CD4-positive, alpha-beta T cell treated with Interleukin-21 for 1 hour (primary cell): Measurements from ENCODE around the gene GINS1.
"Not testable (repeated sequence)": the region's sequence is repeated elsewhere in the genome, so short reads cannot be mapped to it uniquely, and the experiment has no call there.

Source experiments
- DNase-seq: peaks from one replicate; pipeline ENCODE4 v3.0.0-alpha.2; 2020

GINS1 gene

GRCh38 chr20:25457886-25458680 lies 50.6 kb downstream of the GINS1 start:
- DNase-seq, result no peak

GRCh38 chr20:25459111-25459830 lies 51.8 kb downstream of the GINS1 start:
- no peak for DNase-seq

DNA sequence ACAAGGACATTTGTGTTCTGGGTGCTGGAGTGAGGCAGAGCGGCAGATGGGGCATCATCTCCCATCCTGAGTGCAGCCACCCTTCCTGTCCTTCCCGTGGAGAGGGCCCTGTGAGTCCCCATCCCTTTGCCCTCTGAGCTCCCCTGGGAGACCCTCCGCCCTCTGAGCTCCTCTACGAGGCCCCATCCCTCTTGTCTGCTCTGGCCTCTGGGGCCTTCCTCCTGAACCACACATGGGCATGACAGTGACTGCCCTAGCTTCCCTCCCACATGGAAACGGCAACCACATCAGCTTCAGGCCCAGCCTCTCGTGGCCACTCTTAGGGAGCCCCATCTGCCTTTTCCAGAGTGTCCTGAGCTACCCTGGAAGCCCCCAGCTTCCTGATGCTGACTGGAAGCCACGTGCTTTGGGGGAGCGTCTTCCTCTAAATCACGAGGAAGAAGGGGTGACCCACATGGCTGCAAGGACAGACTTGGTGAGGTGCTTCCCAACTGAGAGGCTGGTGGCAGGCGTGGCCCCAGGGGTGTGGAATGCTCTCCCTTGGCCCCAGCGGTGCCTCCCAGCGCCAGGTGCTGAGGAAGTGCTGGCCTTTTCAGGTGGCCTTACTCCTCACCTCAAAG lies 52.6 kb downstream of the GINS1 start:
- no peak for DNase-seq

DNA sequence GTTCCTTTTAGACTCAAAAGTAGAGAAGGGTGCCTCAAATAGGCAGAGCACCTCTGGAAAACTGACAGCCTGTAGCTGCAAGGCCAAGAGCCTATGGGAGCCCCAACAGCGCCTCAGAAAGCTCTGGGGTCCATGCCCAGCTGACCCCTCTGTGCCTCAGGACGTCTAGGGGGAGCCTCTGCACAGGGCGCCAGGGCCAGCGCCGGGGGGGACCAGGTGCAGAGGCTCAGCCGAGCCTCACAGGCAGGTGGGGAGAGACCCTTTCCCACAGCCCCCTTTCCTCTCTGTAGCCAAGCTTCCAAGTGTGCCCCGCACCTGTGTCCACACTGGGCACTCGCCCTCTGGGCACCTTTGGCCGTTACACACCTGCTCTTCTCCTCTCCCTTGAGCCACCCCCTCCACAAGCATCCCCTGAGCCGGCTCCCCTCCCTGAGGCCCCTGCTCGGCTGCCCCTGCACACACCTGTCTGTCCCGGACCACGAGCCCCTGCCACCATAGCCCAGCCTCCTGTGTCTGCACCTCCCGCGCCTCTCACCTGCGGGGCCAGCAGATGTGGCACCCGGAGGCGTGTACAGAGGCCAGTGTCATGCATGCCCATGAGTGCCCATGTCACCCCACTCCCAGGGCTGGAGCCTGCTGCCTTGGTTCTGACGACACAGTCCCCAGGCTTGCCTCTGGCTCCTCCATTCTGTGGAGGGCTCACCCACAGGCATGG lies 53.2 kb downstream of the GINS1 start:
- no peak for DNase-seq

- DNase-seq, result no peak
Measured at GRCh38 chr20:25461281-25461650, 53.8 kb downstream of the GINS1 start.

DNA sequence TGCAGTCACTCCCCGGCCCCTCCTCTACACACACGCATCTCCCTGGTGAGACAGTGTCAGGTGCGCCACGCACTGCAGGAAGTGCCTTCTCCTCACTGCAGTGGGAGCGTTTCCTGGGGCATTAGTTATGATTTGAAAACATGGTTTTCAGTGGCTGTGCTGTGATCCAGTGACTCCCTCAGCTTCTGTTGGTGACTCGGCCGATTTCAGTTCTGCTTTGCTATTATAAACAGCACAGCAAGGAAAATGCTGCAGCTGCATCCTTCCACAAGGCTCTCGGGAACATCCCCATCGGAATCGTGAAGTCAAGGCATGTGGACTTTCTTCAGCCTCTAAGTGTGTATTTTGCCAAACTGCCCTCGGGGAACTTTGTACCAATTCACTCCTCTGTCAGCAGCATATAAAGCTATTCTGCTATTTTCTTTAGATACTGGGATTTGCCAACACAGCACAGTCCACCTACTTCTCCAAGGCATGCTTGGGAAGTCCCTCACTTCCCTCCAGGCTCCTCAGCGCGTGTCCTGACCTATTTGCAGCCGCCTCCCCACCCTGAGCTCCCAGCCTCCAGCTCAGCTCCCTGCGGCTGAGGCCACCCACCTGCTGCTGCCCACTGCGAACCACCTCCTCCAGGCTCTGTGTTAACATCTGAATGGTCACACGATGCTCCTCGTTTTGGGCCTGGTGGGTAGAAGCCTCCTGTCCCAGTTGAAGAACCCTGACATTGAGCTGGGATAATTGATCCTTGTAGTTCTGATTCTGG lies 54.5 kb downstream of the GINS1 start:
- DNase-seq, result no peak

- DNase-seq, result no peak
Measured at GRCh38 chr20:25464501-25465242, 57.2 kb downstream of the GINS1 start.

GRCh38 chr20:25465243-25466135 lies 58.0 kb downstream of the GINS1 start:
- no peak for DNase-seq

DNA sequence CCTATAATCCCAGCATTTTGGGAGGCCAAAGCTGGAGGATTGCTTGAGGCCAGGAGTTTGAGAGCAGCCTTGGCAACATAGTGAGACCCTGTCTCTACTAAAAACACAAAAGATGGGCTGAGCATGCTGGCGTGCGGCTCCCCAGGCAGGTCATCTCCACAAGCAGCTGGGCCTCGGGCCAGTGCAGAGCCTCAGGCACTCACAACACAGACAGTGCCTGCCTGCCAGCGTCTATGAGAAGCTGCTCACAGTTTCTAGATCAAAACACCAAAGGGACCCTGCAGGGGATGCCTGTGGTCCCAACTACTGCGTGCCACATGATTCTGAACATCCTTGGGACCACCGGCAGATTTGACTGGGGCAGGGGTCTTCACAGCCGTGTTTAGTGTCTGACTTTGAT lies 59.4 kb downstream of the GINS1 start:
- DNase-seq, result no peak

- no peak for DNase-seq
Measured at GRCh38 chr20:25467441-25467840, 60.0 kb downstream of the GINS1 start.

- DNase-seq, result no peak
Measured at GRCh38 chr20:25468126-25469075, 60.9 kb downstream of the GINS1 start.

GRCh38 chr20:25469558-25469957 lies 62.1 kb downstream of the GINS1 start:
- no peak for DNase-seq

- peak; percentile 46 for DNase-seq
Measured at GRCh38 chr20:25470045-25470444, 62.6 kb downstream of the GINS1 start.

DNA sequence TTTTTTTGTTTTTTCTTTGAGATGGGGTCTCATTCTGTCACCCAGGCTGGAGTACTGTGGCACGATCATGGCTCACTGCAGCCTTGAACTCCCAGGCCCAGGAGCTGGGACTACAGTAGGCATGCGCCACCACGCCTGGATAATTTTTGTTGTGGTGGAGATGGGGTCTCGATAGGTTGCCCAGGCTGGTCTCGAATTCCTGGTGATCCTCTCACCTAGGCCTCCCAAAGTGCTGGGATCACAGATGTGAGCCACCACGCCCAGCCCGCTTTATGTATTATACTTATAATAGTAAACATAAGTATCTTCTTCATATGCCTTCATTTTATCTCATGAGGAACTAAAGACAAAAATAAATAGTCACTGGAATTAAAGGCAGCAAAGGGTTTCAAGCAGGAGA lies 63.5 kb downstream of the GINS1 start:
- DNase-seq, result no peak

DNA sequence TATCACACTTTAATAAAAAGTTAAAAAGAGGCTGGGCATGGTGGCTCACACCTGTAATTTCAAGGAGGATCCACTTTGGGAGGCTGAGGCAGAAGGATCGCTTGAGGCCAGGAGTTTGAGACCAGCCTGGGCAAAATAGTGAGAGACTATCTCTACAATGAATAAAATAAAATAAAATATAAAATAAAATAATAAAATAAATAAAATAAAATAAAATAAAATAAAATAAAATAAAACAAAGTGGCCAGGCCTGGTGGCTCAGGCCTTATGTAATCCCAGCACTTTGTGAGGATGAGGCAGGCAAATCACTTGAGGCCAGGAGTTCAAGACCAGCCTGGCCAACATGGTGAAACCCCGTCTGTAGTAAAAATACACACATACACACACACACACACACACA lies 65.8 kb downstream of the GINS1 start:
- DNase-seq, result not testable (repeated sequence)

DNA sequence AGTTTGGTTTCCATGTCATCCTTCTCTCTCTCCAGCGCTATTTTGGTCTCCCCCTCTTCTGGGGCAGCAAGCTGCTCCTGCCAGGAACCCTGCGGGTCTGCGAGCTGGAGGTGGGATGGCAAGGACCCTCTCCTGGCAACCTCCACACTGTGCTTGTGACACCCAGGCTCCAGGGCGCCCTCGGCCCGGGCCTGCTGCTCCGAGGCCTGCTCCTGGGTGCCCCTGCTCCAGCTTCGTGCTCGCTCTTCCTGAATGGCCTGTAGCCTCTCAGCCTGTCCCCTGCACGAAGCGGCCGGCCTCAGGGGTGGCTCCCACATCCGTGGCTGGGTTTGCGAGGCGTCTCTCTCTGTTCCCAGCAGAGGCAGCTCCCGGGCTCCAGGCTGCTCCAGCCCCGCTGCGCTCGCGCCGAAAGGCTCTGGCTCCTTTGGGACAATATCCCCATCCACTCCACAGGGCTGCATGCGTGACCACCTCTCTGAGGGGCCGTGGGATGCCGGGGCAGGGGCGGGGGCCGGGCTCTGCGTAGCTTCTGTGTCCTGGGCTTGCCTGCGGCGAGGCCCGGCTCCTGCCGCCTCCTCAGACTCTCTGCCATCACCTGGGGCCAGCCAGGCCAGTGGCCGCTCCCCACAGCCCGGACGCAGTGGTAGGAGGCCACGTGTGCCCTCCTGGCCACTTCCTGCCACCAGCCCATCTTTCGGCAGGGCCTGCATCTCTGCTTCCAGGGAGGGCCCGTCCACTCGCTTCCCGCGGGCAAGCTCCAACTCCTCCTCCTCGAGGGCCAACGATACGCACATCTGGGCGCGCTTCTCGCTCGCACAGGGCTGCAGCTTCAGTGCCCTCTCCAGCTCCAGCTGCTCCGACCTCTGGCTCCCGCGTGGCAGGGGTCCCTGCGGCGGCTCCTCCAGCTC lies 68.9 kb downstream of the GINS1 start:
- no peak for DNase-seq

- DNase-seq, result no peak
Measured at GRCh38 chr20:25477014-25477882, 69.8 kb downstream of the GINS1 start.
